Measurements from ENCODE around the gene DLG2. TPM values are rescaled to one million over a fixed set of nuclear protein-coding genes. Genes with fewer than 3 reads are reported as not detected.

Gene DLG2
- total and polyA plus RNA-seq, 2 of the 4 experiments (the other 2 are of a cell fraction): 0.31 to 0.36 TPM

GRCh38 chr11:85539740-85540139, 87.4 kb downstream of the DLG2 start:
- H3K79me1 ChIP-seq (ENCODE audit: low read depth in 1 of 2, low read length in 2 of 2): no peaks in the 10 kb centered on the region
- H2AK5ac ChIP-seq (ENCODE audit: low read depth, low read length): no peak overlapping the region
- no peaks in the 10 kb centered on the region for H3K9me3 ChIP-seq (ENCODE audit: control insufficient read depth, insufficient read depth, low read length)
- WGBS, 2 experiments (ENCODE audit: extremely low coverage in 2 of 2, insufficient read length in 1 of 2): no CpG with 5 or more reads among the region's 3 CpGs
- H3K14ac ChIP-seq (replicated peaks; ENCODE audit: low read depth, low read length): no peak overlapping the region
- dilution Hi-C loops (cut with HindIII; ENCODE audit: low sequenced_read_pairs, unreplicated experiment): no loop called here
- H3K56ac ChIP-seq (ENCODE audit: extremely low read depth, insufficient read depth, low read length): no peak overlapping the region
- no peak overlapping the region for H2BK20ac ChIP-seq (ENCODE audit: low read depth, low read length)
- H3K36me3 ChIP-seq (ENCODE audit: control insufficient read depth, insufficient read depth, low read length): no peaks in the 10 kb centered on the region
- no peaks in the 10 kb centered on the region for H3K9me1 ChIP-seq (ENCODE audit: insufficient read depth, low read length)
- no peaks in the 10 kb centered on the region for H3K4me1 ChIP-seq (ENCODE audit: control insufficient read depth, insufficient read depth, low read length)
- no peaks in the 10 kb centered on the region for H4K20me1 ChIP-seq (ENCODE audit: insufficient read depth, low read length)
- no peak overlapping the region for H2BK120ac ChIP-seq (ENCODE audit: low read depth, low read length)
- CTCF ChIA-PET: interaction anchor here (1.0 kb wide), 1 partner anchor 244 kb away, joined by 3 read pairs; no protein-coding TSS in a partner anchor
- POLR2A ChIA-PET (ENCODE audit: unreplicated experiment): no interaction called here
- no peak overlapping the region for H2AK9ac ChIP-seq (replicated peaks; ENCODE audit: low read depth, low read length, poor library complexity)
- no peak overlapping the region for H2AFZ ChIP-seq (replicated peaks; ENCODE audit: low read length, poor library complexity)
- H4K5ac ChIP-seq (ENCODE audit: low read depth, low read length): no peak overlapping the region
- no peak overlapping the region for H3K9ac ChIP-seq (ENCODE audit: low read depth, low read length)
- ATAC-seq (ENCODE audit: low read depth): no peak
- no TSS peak for BruUV-seq (replicated peaks)
- H4K91ac ChIP-seq (ENCODE audit: insufficient read depth, low read depth, low read length): no peak overlapping the region
- no peak overlapping the region for H2BK15ac ChIP-seq (ENCODE audit: low read depth, low read length)
- no peak overlapping the region for H4K8ac ChIP-seq (ENCODE audit: low read depth in 2 of 2, low read length in 2 of 2)
- intact Hi-C loops (cut with micrococcal nuclease): no loop called here
- TF ChIP-seq FOS (IDR thresholded peaks at IDR 0.05; ENCODE audit: low read depth, low read length) (no peak), BHLHE40 (IDR thresholded peaks at IDR 0.05; ENCODE audit: low read depth, low read length) (no peak), MXI1 (IDR thresholded peaks at IDR 0.05; ENCODE audit: borderline replicate concordance, low read depth, low read length) (no peak)
- no peak overlapping the region for H3K27ac ChIP-seq (ENCODE audit: insufficient read depth, low read length)
- no peak overlapping the region for H3K23ac ChIP-seq (ENCODE audit: low read depth, low read length)
- no peaks in the 10 kb centered on the region for H3K27me3 ChIP-seq (ENCODE audit: control insufficient read depth, insufficient read depth, low read length)
- H3K4me2 ChIP-seq (ENCODE audit: low read depth, low read length): no peak overlapping the region
- H3K4ac ChIP-seq (ENCODE audit: low read depth, low read length): no peak overlapping the region
- H3K4me3 ChIP-seq (ENCODE audit: insufficient read depth, low read depth, low read length): no peak overlapping the region
- H2BK5ac ChIP-seq (ENCODE audit: low read depth, low read length, poor library complexity, severe bottlenecking): no peak overlapping the region
- DNase-seq: no peak
- in situ Hi-C loops (cut with MboI; ENCODE audit: low sequenced_read_pairs): no loop called here
- no peak overlapping the region for H3K18ac ChIP-seq (ENCODE audit: low read depth, low read length)

Measured in IMR-90 (cell line).